WERI-Rb-1 (cell line): Measurements from ENCODE around the gene MCEE.
A peak's percentile ranks its signal among the peaks of the same experiment; 100 is the strongest.
"Not testable (repeated sequence)": the region's sequence is repeated elsewhere in the genome, so short reads cannot be mapped to it uniquely, and the experiment has no call there.

ENCODE experiments used
- DNase-seq: peaks from one replicate; pipeline ENCODE4 v3.0.0-alpha.2; 2020
- H3K27ac ChIP-seq: fragments of 250-450 bp; sonication (Bioruptor Pico); 2 replicates; pipeline ENCODE4 v1.5.1; 2020; ENCODE audit warnings: mild to moderate bottlenecking, moderate library complexity
- H3K27me3 ChIP-seq: fragments of 250-450 bp; sonication (Bioruptor Pico); 2 replicates; pipeline ENCODE4 v1.5.1; 2021; ENCODE audit warnings: mild to moderate bottlenecking, low read depth, moderate library complexity; ENCODE audit not compliant: insufficient read depth, severe bottlenecking
- H3K36me3 ChIP-seq: fragments of 250-450 bp; sonication (Bioruptor Pico); 2 replicates; pipeline ENCODE4 v1.5.1; 2020; ENCODE audit warnings: mild to moderate bottlenecking, moderate library complexity
- H3K4me3 ChIP-seq: 2 replicates; pipeline ENCODE4 v1.5.1; 2011; ENCODE audit warnings: low read depth, mild to moderate bottlenecking, control low read depth, low read length
- H3K9me3 ChIP-seq: fragments of 250-450 bp; sonication (Bioruptor Pico); 2 replicates; pipeline ENCODE4 v1.5.1; 2021; ENCODE audit warnings: mild to moderate bottlenecking, moderate library complexity; ENCODE audit not compliant: severe bottlenecking
- CTCF ChIP-seq: IDR thresholded peaks from 2 replicates; pipeline ENCODE4 v1.5.1; 2011; ENCODE audit warnings: low read depth, mild to moderate bottlenecking, control low read depth, inconsistent platforms, low read length

Gene MCEE

GRCh38 chr2:71108091-71108490 lies 21.9 kb downstream of the MCEE start:
- no peak for TF ChIP-seq CTCF

GRCh38 chr2:71106463-71106862 lies 23.6 kb downstream of the MCEE start:
- H3K4me3 ChIP-seq, H3K27ac ChIP-seq, H3K36me3 ChIP-seq, DNase-seq, H3K27me3 ChIP-seq, H3K9me3 ChIP-seq: not testable (repeated sequence)

More at GRCh38 chr2:71108091-71108490, 21.9 kb downstream of the MCEE start:
- H3K27ac ChIP-seq: no peak overlapping the region
- no peak for DNase-seq
- no peak overlapping the region for H3K4me3 ChIP-seq
- no peaks in the 10 kb centered on the region for H3K9me3 ChIP-seq
- no peaks in the 10 kb centered on the region; the same call in 1 of the 2 replicates for H3K36me3 ChIP-seq
- no peaks in the 10 kb centered on the region for H3K27me3 ChIP-seq

- Histone ChIP-seq H3K36me3 (no peaks in the 10 kb centered on the region), H3K4me3 (no peak overlapping the region), H3K27ac (no peak overlapping the region), H3K9me3 (no peaks in the 10 kb centered on the region), H3K27me3 (no peaks in the 10 kb centered on the region)
- DNase-seq: no peak
- TF ChIP-seq CTCF: no peak
Observed at GRCh38 chr2:71103809-71104208, 26.2 kb downstream of the MCEE start.

- Histone ChIP-seq H3K36me3 (no peaks in the 10 kb centered on the region), H3K9me3 (no peaks in the 10 kb centered on the region), H3K27me3 (no peaks in the 10 kb centered on the region), H3K4me3 (no peak overlapping the region), H3K27ac (no peak overlapping the region)
- no peak for TF ChIP-seq CTCF
- no peak for DNase-seq
Observed at GRCh38 chr2:71102981-71103681, 26.9 kb downstream of the MCEE start.

GRCh38 chr2:71101656-71102055 lies 28.4 kb downstream of the MCEE start:
- Histone ChIP-seq H3K9me3 (no peaks in the 10 kb centered on the region), H3K36me3 (no peaks in the 10 kb centered on the region), H3K27me3 (no peaks in the 10 kb centered on the region), H3K4me3 (no peak overlapping the region), H3K27ac (no peak overlapping the region)
- DNase-seq: no peak
- TF ChIP-seq CTCF: no peak

GRCh38 chr2:71100195-71100964 lies 29.6 kb downstream of the MCEE start:
- no peak overlapping the region for H3K4me3 ChIP-seq

GRCh38 chr2:71092491-71093260 lies 37.4 kb downstream of the MCEE start:
- not testable (repeated sequence) for H3K27ac ChIP-seq, DNase-seq, H3K27me3 ChIP-seq, H3K9me3 ChIP-seq, H3K36me3 ChIP-seq, H3K4me3 ChIP-seq

More at GRCh38 chr2:71100195-71100964, 29.6 kb downstream of the MCEE start:
- no peak overlapping the region for H3K27ac ChIP-seq
- no peaks in the 10 kb centered on the region for H3K9me3 ChIP-seq
- no peaks in the 10 kb centered on the region for H3K27me3 ChIP-seq
- TF ChIP-seq CTCF: peak; percentile 82
- peak; percentile 80 for DNase-seq
- H3K36me3 ChIP-seq: no peaks in the 10 kb centered on the region

- H3K27me3 ChIP-seq, H3K27ac ChIP-seq, DNase-seq, H3K36me3 ChIP-seq, H3K9me3 ChIP-seq, H3K4me3 ChIP-seq: not testable (repeated sequence)
Observed at GRCh38 chr2:71091808-71092207, 38.2 kb downstream of the MCEE start.

GRCh38 chr2:71089475-71089874 lies 40.6 kb downstream of the MCEE start:
- not testable (repeated sequence) for H3K9me3 ChIP-seq, H3K27me3 ChIP-seq, H3K27ac ChIP-seq, H3K4me3 ChIP-seq, H3K36me3 ChIP-seq, DNase-seq
